HG03439 (cell line): ENCODE data around the gene PTPN5.

Experiments used
- ATAC-seq: cut with Tn5 transposase; IDR thresholded peaks from one replicate; pipeline ENCODE4 v1.9.1; 2021; ENCODE audit warnings: mild to moderate bottlenecking, moderate library complexity; ENCODE audit not compliant: unreplicated experiment

The PTPN5 gene

DNA sequence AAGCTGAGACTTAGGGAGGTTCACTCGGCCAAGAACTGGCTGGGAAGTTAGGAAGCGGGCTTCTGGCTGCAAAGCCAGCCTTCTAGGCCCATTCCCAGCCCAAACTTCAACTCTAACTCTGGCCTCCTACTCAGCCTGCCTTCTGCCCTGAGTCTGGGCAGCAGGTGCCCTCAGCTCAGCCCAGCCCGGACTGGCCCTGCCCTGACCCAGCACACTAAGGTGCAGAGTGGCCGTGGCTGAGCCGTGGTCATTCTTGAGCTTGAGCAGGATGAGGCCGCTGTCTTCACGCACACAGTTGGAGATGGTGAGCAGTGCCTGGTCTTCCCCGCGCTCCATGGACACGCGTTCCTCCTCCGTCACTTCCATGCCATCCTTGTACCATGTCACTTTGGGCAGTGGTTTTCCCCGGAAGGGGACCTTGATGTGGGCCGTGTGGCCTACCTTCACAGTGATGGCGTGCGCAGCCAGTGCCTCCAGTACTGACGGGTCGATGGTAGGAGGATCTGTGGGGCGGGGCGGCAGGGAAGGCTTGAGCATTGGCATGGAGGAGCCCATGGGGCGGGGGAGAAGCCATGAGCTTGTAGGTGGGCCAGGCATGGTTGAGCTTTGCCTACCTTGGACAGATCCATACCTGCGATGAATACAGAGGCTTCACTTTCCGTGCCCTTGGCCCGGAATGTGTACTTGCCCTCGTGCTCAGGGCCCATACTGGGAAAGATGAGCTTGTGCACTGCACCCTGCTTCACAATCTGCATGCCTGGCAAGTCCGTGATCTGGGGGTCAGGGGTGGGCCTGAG lies 77.8 kb downstream of the PTPN5 start:
- no peak for ATAC-seq

DNA sequence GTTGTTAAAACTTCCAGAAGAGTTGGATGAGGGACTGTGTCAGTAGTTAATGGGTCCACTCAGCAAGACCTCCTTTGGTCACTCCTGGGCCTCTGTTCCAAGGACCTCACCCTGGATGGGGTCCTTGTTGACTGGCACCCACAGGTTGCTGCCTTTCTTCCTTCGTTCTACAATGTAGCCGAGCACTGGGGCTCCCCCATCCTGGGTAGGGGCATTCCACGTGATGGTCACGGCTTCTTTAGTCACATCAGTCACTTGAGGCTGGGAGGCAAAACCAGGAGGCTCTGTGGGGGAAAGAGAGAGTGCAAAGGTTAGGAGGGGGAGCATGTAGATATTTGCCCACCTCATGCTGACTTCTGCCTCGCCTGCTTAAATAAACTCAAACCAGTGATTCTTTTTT lies 81.1 kb downstream of the PTPN5 start:
- no peak for ATAC-seq

DNA sequence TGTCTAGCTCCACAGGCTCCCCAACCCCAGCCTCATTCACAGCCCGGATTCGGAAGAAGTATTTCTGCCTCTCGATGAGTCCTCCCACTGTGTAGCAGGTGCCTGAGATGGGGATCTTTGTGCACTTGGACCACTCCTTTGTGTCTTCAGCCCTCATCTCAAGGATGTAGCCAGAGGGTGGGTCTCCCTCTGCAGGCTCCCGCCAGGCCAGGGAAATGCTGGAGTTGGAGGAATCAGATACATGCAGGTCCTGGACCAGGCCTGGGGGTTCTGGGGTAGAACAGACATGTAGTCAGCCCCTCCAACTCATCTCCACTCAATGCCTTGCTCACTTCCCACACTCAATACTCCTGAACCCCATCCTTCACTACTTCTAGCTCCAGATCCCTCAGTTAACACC lies 82.2 kb downstream of the PTPN5 start:
- no peak for ATAC-seq

DNA sequence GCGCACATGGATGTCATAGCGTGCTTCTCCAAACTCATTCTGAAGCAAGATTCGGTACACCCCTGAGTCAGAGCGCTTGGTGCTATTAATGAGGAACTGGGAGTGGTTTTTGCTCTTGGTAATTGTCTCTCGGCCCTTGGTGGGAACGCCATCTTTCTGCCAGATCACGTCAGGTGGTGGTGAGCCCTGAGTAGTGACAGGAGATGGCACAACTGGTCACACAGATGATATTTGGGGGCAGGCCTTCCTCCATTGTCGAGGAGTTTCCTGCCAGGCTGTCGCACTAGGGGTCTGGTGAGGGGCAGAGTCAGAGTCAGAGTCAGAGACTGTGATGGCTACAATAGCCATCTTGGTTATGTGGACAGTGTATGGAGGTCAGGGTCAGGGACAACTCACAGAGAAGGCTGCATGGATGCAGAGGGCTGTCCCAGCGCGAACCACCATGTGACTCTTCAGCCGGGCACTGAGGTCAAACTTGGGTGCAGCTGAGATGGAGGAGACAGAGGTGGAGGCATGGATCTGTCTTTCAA lies 83.7 kb downstream of the PTPN5 start:
- no peak for ATAC-seq

DNA sequence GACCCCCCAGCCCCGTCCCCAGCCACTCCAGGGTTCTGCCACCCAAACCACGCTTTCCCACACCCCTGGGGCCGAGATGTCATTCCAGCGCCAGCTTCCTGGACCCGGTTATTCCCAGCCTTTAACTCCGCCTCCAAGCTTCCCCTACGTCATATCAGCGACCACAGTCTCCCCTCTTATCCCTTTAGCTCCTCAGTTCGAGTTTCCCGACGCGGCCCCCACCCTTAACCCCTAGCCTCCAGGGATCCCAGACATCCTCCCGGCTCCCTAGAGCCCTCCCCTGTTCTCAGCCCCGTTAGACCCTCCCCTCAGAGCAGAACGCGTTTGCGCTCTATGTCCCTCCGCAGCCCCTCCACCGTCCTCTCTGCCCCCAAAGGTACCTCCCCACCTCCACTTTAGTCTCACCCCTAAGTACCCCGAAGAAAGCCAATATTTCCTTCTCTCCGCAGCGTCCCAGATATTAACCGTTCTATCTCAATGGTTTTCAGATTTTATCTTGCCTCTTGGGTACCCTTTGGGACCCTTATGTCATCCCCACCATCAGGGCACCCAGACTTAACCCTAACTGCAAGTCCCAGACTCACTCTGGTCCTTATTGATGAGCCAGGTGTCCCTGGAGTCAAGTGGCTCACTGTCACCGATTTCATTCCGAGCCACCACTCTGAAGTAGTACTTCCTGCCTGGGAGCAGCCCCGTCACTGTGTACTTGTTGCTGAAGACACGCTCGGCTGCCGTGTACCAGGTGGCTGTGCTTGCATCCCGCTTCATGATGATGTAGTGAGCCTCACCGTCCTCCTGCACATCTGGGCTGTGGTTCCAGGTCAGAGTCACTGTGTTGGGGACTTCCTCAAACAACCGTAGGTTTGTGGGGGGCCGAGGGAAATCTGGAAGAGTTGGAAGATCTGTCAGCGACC lies 85.0 kb downstream of the PTPN5 start:
- no peak for ATAC-seq

DNA sequence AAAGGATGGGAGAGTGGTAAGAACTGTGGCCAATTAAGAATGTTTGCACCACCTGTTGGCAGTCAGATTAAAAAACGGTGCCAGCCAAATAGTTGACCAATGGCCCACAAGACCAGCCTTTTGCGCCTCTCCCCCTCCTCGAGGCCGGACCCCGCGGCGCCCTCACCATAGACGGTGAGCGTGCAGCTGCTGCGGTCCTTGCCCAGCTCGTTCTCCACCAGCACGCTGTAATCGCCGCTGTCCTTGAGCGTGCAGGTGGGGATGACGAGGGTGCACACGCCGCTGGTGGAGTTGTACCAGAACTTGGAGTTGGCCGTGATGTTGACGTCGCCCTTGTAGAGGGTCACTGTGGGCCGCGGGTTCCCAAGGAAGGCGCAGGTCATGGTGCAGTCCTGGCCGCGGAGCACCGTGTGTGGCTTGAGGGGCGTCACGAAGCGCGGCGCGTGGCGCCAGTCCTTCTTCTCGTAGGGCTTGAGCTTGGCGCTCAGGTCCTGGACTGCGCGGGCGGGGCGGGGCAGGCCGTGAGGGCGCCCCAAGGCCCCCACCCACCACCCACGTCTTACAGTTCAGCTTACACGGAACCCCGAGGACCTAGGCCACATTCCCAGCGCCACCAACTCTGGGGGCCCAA lies 85.8 kb downstream of the PTPN5 start:
- no peak for ATAC-seq

DNA sequence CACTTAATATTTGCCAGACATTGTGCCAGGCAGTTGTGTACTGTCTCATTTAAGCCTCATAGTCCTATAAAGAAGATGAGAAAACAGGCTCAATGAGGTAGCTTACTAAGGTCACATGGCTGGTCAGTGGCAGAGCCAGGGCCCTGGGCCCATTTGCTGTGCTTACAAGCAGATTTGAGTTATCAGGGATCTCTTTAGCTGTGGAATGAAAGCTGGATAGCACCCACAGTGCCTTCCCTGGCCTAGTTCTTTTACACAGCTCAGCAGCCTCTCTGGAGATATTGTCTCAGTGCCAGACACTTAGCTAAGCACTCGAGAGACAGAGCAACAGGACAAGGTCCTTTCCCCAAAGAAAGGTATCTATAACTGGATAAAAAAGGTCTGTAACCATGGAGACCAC lies 86.9 kb downstream of the PTPN5 start:
- ATAC-seq: no peak

- no peak for ATAC-seq
Measured at GRCh38 chr11:18704045-18704645, 87.5 kb downstream of the PTPN5 start.

DNA sequence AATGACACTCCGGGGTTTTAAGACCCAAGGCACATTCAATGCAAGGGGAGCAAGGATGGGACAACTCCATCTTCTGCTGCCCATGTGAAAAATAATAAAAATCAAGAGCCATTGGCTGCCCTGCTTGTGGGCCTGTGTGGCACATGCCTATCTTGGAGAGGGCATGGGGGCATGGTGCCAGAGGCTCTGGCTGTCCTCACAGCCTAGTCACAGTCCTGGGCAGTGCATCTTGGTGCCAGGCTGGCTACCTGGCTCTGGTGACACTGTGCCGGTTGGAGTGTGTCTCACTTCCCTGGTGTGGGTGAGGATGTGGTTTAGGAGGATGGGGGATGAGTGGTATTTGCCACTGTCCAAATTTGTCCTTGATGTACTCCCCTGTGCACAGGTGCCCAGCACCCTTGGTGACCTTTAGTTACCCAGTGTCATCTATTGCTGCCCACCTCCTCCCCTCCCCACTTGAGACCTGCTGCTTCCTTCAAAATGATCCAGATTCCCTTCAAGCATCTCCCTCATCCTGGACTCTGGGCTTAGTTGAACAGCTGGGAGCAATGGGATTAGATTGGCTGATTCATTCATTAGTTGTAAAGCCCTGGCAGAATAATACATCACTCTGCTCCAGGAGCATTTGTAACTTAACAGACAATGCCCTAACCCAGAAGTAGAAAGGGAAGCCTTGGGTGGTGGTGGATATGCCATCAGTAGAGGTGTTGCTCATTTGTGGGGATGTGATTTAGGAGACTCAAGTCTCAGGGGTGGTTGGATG lies 88.4 kb downstream of the PTPN5 start:
- no peak for ATAC-seq

GRCh38 chr11:18701614-18702216 lies 89.9 kb downstream of the PTPN5 start:
- no peak for ATAC-seq

- ATAC-seq: no peak
Measured at GRCh38 chr11:18700872-18701271, 90.7 kb downstream of the PTPN5 start.

DNA sequence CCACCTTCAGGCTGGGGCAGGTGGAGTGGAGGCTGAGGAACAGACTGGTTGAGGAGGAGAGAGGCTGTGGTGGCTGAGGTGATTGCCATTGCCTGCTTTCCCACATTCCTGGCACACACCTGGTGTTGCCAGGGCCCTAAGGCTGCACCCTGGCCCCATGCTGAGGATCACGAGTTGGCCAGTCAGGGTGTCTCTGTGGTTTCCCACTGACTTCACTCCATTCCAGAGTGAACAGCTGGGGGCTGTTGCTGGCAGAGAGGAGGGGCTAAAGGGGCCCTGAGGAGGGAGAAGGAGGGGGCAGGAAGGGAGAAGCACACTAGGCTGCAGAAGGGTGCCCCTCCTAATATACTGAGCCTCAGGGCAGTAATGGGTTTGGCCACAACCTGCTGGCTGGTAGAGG lies 91.2 kb downstream of the PTPN5 start:
- ATAC-seq: no peak

- no peak for ATAC-seq
Measured at GRCh38 chr11:18699848-18700261, 91.7 kb downstream of the PTPN5 start.

DNA sequence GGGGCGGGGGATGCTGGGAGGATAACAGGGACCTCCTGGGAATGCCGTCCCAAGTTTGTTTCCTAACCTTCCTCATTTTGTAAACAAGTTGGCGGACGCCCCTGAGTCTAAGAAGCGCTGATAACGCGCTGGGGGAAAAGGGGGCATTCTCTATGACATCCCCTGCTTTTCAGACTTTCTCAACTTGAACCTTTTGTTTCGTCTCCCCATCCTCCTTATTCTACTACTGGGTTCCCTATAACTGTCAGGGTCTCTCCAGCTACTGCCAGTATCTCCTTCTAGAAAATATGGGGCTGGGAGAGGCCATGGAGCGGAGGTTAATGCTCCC lies 92.4 kb downstream of the PTPN5 start:
- ATAC-seq: no peak

GRCh38 chr11:18698341-18699268 lies 93.0 kb downstream of the PTPN5 start, which contains the start of gene TMEM86A:
TMEM86A (plus strand) TSS chr11:18698779; CDS start chr11:18698887, 108 bp downstream.
- peak; percentile 89 for ATAC-seq

DNA sequence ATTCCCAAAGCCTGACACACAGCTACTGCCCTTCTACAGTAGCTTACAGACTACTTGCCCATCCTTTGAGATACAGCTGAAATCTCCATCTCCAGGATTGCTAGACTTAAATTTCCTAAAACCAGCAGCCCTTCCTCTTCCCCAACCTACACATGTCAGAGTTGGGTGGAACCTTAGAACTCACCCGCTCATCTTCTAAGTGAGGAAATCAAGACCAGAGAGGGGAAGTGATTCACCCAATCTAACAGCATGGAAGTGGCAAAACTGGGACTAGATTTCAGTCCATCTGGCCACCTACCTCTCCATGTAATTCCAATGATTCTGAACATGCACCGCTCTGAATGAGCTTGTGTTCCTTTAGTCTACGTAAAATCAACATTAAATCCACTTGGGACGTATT lies 94.0 kb downstream of the PTPN5 start:
- ATAC-seq: no peak

DNA sequence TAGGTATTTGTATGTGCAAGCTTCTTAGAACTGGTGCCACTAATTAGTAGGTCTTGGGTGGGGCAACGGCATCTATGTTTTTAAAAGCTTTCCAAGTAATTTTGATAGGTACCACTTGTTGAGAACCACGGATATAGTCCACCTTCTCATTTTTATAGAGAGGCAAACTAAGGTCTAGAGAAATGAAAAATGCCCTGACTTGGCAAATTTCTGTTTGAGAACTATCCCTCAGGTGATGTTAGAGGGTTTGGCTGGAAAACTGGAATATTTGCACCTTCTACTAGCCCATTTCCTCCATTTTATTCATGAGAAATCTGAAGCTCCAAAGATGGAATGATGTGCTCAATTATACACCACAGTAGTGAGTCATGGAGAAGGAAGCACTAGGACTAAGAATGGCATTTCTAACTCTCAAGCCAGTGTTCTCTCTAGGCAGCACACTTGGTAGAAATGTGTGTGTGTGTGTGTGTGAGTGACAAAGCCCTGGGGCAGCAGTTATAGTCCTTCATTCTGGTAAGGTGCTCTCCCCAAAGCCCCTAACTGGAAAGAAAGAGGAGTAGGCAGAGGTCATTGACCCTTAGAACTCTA lies 94.9 kb downstream of the PTPN5 start:
- ATAC-seq: no peak
